GM19099 (cell line): Measurements from ENCODE around the gene AKAP13.

ENCODE experiments used
- POLR2A ChIP-seq: IDR thresholded peaks from 3 replicates; pipeline ENCODE4 v1.6.1; 2011; ENCODE audit warnings: low read depth; ENCODE audit not compliant: insufficient read length; ENCODE audit errors: extremely low read depth

Gene AKAP13

DNA sequence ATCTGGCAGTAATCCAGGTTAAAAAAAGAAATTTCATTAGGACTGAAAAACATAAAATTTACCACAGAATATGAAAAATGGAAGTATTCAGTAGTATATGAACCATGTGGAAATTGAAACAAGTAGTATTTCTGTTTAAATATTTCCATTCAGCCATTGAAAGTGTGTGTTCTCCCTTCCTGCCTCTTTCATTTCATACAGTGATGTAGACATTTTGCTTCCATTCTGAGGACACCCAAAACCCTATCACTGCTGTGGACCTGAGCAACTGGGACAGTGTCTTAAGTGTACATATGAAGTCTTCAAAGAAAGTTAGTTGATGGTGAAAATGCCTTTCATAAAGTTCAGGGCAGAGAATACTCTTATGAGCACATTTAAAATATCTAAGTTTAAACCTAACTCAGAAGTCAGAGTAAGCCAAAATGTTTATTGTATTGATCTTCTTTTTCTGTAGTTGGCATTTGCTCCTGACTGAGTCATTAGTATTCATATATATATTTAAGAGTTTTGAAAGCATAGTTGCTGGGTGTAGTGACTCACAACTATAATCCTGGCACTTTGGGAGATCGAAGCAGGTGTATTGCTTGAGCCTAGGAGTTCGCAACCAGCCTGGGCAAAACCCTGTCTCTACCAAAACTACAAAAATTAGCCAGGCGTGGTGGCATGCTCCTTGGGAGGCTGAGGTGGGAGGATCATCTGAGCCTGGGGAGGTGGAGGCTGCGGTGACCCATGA, 215.6 kb downstream of the AKAP13 start:
- no peak for TF ChIP-seq POLR2A

DNA sequence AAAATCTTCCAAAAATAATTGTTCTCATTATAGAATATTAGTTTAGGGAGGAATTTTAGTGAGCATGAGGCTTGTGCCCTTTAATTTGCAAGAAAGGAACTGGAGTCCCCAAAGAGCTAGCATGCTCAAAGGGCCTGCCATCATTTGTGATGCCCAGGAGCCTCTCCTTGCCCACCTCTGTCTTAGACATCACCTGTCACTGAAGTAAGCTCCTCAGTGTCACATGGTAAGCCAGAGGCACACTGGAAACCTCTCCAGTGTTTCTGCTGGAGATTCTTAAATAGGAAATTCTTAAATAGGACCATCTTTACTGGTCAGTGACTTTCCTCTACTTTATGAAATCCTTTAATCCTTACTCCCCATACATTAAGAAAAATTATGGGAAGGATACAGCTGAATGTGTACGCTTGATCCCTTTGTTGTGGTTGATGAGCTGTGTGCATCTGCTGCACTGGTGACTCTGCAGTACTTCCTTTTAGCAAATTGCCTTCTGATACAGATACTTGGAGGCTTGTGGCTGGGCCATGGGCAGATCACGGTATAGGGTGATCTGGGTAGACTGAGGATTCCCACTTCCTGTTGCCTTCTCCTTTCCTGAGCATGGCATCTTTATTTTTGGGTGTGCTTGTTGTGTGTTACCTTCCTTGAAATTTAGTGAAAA, 216.9 kb downstream of the AKAP13 start:
- no peak for TF ChIP-seq POLR2A

DNA sequence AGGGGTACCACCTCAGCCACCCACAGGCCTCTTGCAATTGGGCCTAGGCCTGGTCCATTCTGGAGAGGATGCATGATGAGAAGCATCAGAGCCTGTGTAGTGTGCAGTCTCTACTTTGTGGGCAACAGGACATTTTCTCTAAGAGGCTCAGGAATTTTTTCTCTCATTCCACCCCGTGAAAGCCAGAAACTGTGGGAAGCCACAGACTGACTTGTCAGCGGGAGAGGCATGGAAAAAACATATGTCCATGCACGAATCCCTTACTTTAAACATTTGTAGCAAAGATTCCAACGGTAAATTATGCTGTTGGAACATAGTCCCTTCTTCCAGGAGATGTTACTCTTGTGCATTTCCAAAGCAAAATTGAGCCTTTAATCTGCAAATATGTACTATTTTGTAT, 217.8 kb downstream of the AKAP13 start:
- no peak for TF ChIP-seq POLR2A

DNA sequence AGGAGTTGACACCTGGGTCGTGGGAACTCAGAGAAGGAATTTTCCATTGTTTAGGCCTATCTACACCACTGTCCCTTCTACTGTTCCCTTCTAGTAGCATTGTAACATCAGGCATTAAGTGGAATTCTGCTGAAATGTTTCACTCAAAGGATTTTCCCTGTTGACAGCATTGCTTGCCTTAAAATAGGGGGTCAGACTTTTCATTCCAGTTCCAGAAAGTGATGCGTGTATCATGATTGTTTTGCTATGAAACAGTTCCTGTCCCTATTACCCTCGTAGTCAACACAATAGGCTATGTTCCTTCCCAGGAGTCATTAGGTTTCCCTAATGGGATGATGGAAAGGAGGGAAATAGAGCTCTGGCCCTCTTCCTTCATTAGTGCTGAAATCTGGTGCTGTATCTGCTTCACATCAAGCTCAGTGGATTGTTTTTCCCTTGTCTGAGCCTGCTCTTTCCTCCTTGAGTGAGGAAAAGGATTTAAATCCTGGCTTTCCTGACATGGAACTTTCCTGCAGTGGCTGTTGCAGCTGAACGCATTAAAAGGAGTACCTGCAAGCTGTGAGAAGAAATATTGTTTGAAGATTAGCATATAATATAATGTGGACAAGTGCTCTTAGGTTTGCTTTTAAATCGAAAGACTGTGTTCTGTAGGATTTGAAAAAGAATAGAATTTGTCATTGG, 218.5 kb downstream of the AKAP13 start:
- TF ChIP-seq POLR2A, result no peak

DNA sequence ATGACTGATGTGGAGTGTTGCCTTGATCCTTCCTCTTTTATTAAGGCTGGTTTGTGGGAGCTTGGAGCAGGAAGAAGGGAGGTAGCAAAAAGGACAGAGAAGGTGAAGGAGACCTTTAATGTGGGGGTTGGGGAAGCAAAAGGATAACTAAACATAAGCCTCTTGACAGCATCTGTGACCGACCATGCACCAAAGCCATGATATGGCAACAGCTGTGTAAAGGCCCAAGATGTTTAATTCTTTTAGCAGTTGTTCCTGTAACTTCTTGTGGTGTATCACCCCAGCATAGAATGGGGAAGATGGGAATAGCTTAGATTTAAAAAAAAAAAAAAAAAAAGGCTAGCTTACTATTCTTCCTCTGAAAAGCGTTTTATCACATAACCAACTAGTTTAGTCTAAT, 219.6 kb downstream of the AKAP13 start:
- TF ChIP-seq POLR2A, result no peak

DNA sequence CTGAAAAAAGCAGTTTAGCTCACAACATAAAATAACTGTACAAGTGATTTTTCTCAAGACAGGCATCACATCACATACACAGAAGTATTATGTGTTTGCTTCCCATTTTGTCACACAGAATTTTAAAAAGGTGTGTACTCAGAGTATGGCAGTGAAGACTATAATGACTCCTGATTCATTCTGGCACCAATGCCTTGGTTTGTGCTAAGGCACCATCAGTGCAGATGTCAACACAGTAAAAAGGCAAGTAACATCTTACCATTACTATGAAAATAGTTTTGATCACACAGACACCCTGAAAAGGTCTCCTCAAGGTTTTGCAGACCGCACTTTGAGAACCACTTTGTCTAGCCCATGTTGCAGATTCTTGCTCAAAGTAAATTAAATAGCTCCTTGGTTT, 222.8 kb downstream of the AKAP13 start:
- TF ChIP-seq POLR2A, result no peak

DNA sequence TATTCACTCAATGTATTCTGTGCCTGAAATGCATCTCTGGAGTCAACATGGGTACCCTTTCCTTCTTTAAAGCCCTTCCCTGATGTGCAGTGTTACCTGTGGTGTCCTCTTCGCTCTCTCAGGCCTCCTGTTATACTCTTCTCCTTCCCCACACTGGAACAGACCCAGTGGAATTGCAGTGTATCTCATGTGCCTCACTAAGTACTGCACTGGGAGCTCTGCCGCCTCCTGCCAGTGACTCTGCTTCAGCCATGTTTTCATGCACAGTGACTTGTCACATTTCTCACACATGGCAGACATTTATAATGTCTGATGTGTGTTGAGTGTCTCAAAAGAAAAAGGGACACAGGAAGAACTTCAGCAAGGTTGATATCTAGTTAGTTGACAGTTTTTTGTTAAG, 223.3 kb downstream of the AKAP13 start:
- no peak for TF ChIP-seq POLR2A

DNA sequence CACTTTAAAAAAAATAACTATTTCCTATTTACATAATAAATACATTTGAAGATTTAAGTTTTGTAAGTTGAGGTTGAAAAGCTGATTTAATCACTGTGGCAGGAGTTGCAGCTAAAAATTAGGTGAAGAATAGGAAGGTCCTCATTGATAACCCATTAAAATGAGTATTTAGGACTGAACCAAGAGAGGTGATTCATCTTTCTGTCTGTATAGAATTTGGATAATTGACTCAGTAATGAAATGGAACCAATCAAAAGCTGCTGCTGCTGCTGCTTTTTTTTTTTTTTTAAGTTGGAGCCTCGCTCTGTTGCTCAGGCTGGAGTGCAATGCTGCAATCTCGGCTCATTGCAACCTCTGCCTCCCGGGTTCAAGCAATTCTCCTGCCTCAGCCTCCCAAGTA, 223.8 kb downstream of the AKAP13 start:
- TF ChIP-seq POLR2A, result no peak

DNA sequence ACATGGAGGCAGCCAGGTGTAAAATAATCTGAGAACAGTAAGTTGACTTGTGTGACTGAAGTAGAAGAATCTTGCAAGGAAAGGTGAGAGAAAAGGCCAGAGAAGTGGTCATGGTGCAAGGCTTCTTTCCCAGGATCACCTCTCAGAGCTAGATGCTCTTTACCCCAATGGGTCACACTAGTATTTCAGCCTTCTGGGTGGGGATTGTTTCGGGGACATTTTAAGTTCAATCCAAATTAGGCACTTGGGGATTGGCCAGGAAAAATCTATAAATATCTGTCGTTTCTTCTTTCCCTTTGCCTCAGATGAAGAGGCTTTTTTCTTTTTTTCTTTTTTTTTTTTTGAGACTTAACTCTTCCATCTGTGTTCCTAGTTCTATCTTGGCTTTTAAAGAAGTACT, 226.3 kb downstream of the AKAP13 start:
- no peak for TF ChIP-seq POLR2A

DNA sequence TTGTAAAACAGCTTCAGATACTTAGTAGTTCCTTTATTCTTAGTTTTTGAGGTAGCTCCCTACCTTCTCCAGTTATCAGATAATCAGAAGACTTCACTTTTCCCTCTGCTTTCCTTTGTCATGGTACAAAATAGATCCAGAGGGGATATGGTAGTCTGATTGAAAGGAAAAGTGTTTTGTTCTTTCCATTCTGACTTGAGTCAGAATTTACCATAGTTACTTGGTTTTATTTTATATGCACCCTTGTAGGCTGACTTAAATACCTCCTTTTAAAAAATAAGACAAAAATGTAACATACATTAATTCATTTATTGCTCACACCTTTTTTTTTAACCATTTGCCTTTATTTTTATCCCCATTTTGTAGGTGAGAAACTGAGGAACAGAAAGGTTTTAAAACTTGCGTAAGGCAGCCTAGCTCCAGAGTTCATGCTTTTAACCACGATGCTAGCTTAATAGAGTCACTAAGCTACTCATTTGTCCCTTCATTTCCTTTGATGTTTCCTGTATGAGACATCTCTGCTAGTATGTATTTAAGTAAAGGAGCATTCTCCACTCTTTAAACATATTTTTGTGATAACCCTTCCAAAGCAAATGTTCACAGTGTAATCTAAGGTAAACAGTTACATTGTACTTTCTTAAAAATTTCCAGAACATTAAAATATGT, 226.9 kb downstream of the AKAP13 start:
- no peak for TF ChIP-seq POLR2A

DNA sequence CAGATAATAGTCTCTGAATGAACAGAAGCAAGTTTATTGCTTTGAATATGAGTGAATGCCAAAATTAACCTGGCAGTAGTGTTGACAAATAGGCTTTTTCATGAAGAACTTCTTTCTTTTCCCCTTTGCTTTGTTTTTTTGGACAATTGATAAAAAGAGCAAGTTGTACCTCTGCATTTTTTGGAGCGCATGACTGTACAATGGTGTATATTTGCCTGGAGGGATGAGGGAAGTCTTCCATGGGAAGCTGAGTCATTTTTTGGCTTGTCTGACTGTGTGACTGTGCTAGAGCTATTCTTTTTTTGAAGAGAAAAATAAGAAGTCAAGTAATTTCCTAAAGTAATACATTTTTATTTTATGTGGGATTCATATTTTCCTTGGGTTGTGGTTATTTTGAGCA, 227.4 kb downstream of the AKAP13 start:
- TF ChIP-seq POLR2A, result no peak

DNA sequence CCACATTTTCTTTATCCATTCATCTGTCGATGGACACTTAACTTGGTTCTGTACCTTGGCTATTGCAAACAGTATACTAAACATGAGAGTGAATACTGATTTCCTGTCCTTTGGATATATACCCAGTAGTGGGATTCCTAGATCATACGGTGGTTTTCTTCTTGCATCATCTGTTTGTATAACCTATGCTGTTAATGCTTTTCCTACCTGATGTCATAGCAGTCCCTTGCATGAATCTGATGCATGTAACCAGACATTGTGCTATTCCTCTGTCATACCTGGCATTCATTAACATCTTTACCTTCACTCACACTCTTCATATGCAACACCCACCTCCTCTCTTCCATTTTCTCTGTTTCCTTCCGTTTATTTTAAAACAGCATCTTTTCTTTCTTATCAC, 229.1 kb downstream of the AKAP13 start:
- TF ChIP-seq POLR2A, result no peak

DNA sequence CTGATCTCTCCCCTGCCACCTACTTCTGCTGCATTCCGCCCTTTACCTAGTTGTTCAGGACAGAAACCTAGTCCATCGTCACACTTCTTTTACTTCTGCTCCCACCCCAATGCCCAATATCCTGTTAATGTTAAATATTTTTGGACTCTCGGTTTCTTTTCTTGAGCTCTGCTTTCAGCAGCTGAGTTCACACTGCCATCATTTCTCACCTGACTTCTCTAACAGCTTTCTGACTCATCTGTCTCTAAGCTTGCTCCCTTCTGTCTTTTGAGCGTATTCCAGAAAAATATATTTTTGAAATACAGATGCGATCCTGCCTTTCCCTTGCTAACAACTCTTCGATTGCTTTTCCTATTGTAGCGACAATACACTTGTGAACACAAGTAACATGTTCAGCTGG, 231.0 kb downstream of the AKAP13 start:
- no peak for TF ChIP-seq POLR2A

DNA sequence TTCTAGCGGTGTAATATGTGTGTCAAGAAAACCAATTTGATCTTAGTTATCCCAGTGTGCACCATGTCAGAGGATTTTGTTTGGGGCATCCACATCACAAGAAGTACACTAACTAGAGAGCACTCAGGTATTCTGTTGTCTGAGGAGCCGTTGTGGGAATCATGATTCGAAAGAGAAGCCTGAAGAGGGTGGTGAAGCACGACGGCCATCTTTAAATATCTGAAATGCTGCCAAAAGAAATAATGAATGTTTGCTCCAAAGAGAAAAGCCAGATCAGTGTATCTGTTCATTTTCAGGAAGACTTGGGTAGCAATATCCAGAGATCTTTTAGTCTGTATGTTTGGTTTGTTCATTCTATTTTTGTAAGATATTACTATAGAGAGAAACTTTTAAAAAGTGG, 233.7 kb downstream of the AKAP13 start:
- no peak for TF ChIP-seq POLR2A

DNA sequence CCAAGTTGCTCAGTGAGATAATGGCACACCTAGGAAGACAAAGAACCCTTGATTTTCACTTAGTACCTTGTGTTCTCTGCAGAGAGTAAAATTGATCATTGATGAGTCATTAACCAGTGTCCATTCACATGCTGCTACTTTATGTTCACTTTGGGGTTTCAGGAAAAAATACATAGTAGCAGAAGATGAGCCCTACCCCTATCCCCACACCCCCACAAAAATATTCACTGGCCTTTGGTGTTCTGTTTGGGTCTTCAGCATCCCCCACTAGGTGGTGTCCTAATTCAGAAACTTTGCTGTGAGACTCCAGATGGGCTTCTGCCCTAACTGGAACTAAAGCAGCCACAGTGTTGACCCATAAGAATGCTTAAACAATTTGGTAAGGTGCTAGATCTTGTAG, 235.5 kb downstream of the AKAP13 start:
- TF ChIP-seq POLR2A, result no peak
